Omental fat pad (tissue), 4 donors: ENCODE results near the gene TPRG1L. TPM values are rescaled to one million over a fixed set of nuclear protein-coding genes. Genes with fewer than 3 reads are reported as not detected.

ENCODE experiments used
- ATAC-seq: fragments of 150-250 bp; one replicate; pipeline ENCODE4 v1.9.1; 2016; ENCODE audit warnings: mild to moderate bottlenecking, moderate library complexity; ENCODE audit not compliant: low FRiP score
- DNase-seq: peaks from one replicate; pipeline ENCODE4 v3.0.0-alpha.2; 2019; ENCODE audit warnings: low spot score
- CTCF ChIP-seq, 3 donors: fragments of 450-650 bp; IDR thresholded peaks; one replicate each; pipeline ENCODE4 v1.5.1; 2016 to 2017; ENCODE audit warnings: antibody characterized with exemption in 3 of 3, mild to moderate bottlenecking in 3 of 3, moderate library complexity in 2 of 3
- total RNA-seq, 4 donors: library from RNA; depleted of rRNA; stranded (reverse); fragments of >200 nt; gene quantifications; one replicate each; pipeline ENCODE4 v1.1.0, GENCODE V29; 2016

The TPRG1L gene
- total RNA-seq, 4 donors from 2014 or later, result 24.9 to 53.0 (median 37.4) TPM

DNA sequence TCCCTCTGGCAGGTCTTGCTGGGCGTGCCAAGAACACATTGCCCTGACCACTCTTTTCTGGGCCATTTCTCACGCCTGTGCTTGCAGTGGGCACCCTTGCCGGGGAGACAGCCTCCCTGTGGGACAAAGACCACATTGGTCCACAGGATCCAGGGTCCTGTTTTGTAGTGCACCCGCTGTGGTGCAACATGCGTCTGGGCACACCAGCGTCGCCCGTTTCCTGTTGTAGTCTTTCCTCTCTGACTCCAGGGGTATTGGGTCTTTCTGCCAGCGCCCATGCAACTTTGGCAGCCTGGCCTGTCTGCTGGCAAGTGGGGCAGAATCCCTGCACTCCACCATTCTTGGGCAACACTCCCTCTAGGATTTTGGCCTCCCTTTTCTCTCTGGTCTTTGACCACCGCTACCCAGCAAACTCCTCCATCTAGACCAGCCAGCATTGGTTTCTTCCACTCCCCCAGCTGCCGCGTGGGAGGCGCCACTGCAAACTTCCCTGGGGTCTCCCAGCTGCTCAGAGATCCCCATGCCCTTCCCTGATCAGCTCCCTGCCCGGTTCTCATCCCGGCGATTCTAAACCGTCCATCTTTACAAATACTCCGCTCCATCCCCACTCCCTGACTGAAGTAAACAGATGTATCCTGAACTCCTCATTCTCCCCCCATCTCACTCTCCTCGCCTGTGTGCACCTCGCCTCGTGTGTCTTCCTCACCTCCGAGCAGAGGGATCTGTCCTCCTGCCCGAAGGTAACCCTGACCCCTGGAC lies 1.2 kb upstream of the TPRG1L start:
- DNase-seq (no peak), ATAC-seq (peak; percentile 1)
- no peak for TF ChIP-seq CTCF (IDR thresholded peaks at IDR 0.05)

GRCh38 chr1:3625151-3625907 lies 514 bp downstream of the TPRG1L start:
- ATAC-seq (peak; percentile 17), DNase-seq (no peak)
- TF ChIP-seq CTCF (IDR thresholded peaks at IDR 0.05), result no peak

GRCh38 chr1:3626025-3626424 lies 1.2 kb downstream of the TPRG1L start:
- DNase-seq, result no peak
- TF ChIP-seq CTCF (IDR thresholded peaks at IDR 0.05), result no peak
- ATAC-seq, result no peak

GRCh38 chr1:3627515-3628253 lies 2.9 kb downstream of the TPRG1L start:
- ATAC-seq (no peak), DNase-seq (no peak)
- TF ChIP-seq CTCF (IDR thresholded peaks at IDR 0.05), result no peak

DNA sequence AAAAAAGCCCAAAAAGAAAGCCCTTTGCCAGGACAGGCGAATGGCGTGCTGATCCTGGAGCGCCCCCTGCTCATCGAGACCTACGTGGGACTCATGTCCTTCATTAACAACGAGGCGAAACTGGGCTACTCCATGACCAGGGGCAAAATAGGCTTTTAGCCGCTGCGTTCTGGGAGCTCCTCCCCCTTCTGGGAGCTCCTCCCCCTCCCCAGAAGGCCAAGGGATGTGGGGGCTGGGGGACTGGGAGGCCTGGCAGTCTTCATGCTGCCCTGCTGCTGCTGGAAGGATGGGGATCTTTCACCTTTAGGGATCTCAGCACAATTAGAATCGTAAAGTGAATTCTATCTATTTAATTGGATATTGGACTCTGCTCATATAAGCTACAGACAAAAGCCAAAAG lies 3.6 kb downstream of the TPRG1L start:
- no peak for TF ChIP-seq CTCF (IDR thresholded peaks at IDR 0.05)
- ATAC-seq (no peak), DNase-seq (no peak)

DNA sequence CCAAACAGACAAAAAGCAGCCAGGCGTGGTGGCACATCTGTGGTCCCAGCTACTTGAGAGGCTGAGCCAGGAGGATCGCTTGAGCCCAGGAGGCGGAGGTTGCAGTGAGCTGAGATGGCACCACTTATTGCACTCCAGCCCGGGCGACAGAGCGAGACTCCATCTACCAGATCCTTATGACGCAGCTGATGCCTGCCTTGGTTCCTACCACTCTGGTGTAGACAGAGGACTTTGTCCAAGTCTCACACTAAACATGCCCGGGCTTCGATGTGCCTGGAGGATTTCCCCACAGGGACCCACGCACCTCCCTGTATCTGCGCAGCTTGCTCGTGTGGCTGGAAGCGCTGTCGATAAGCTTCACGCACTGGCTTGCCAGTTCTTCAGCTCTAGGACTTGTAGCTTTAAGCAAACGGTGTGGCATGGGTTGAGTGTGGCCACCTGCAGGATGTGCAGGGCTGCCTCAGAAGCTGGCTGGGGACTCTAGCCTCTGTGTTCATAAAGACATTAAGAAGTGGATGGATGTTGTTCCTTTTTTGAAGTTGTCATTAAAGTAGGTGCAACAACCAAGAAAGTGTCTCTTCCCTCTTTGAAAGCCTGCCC lies 4.8 kb downstream of the TPRG1L start:
- ATAC-seq, result no peak
- no peak for DNase-seq
- TF ChIP-seq CTCF (IDR thresholded peaks at IDR 0.05), result no peak
